Astrocyte of the spinal cord (primary cell): ENCODE results near the gene CHCHD2.

Experiments used
- DNase-seq: peaks from one replicate; pipeline ENCODE4 v3.0.0; 2011; ENCODE audit warnings: low read depth, low spot score
- H3K4me3 ChIP-seq: 2 replicates; pipeline ENCODE4 v1.5.1; 2011; ENCODE audit warnings: low read depth, mild to moderate bottlenecking, low read length, moderate library complexity
- CTCF ChIP-seq: IDR thresholded peaks from 2 replicates; pipeline ENCODE4 v1.5.1; 2012; ENCODE audit warnings: low read depth, mild to moderate bottlenecking, low read length, inconsistent platforms
- in situ Hi-C: cut with HindIII; loops from 2 replicates; pipeline ENCODE4 v1.10.0; 2017; ENCODE audit warnings: low sequenced_read_pairs

Gene CHCHD2

GRCh38 chr7:56063882-56064625 is 42.2 kb downstream of the CHCHD2 start, which contains the start of gene SUMF2:
TSS of gene SUMF2 (plus strand) at chr7:56064286. CDS start at chr7:56064312, 26 bp downstream.
- no peak for TF ChIP-seq CTCF
- in situ Hi-C loops: no loop called here

GRCh38 chr7:56063500-56063881 is 42.8 kb downstream of the CHCHD2 start:
- no peak for TF ChIP-seq CTCF
- no peak for DNase-seq
- in situ Hi-C loops: no loop called here
- H3K4me3 ChIP-seq: no peak overlapping the region

More at GRCh38 chr7:56063882-56064625, 42.2 kb downstream of the CHCHD2 start, which contains the start of gene SUMF2:
- H3K4me3 ChIP-seq: peak within 1 kb of the TSS; percentile 87
- peak; percentile 86 for DNase-seq

GRCh38 chr7:56062382-56062781 is 43.9 kb downstream of the CHCHD2 start:
- H3K4me3 ChIP-seq: no peak overlapping the region
- no peak for TF ChIP-seq CTCF
- in situ Hi-C loops: no loop called here
- DNase-seq: peak; percentile 60

GRCh38 chr7:56053993-56054392 is 52.3 kb downstream of the CHCHD2 start:
- in situ Hi-C loops: no loop called here
- H3K4me3 ChIP-seq: no peak overlapping the region

DNA sequence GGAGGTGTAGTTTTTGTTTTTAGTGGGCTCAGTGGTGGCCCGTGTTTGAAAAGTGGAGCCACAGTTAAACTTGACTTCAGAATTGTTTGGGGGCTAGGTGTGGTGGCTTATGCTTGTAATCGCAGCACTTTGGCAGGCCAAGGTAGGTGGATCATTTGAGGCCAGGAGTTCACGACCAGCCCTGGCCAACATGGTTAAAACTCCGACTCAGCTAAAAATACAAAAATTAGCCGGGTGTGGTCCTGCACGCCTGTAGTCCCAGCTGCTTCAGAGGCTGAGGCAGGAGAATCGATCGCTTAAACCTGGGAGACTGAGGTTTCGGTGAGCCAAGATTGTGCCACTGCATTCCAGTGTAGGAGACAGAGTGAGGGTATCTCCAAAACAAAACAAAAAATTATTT is 52.9 kb downstream of the CHCHD2 start:
- in situ Hi-C loops: no loop called here
- no peak for TF ChIP-seq CTCF
- H3K4me3 ChIP-seq: no peak overlapping the region
- DNase-seq: no peak

More at GRCh38 chr7:56053993-56054392, 52.3 kb downstream of the CHCHD2 start:
- TF ChIP-seq CTCF: no peak
- no peak for DNase-seq
